Mucosa of rectum (tissue), 2 donors: ENCODE measurements around the gene TRMT10C.

Experiments used
- H3K27ac ChIP-seq, 2 donors: one replicate each; pipeline ENCODE4 v1.7.0; 2013; ENCODE audit warnings: inconsistent platforms in 2 of 2, low read depth in 2 of 2, low read length in 2 of 2
- H3K27me3 ChIP-seq, 2 donors: one replicate each; pipeline ENCODE4 v1.7.0; 2013; ENCODE audit warnings: low read length in 2 of 2; ENCODE audit not compliant: control insufficient read depth in 2 of 2, insufficient read depth in 2 of 2
- H3K36me3 ChIP-seq, 2 donors: one replicate each; pipeline ENCODE4 v1.7.0; 2013; ENCODE audit warnings: low read length in 2 of 2; ENCODE audit not compliant: control insufficient read depth in 2 of 2, insufficient read depth in 2 of 2
- H3K4me1 ChIP-seq, 2 donors: one replicate each; pipeline ENCODE4 v1.7.0; 2013; ENCODE audit warnings: low read length in 2 of 2, mild to moderate bottlenecking in 1 of 2; ENCODE audit not compliant: control insufficient read depth in 2 of 2, insufficient read depth in 2 of 2
- H3K4me3 ChIP-seq, 2 donors: one replicate each; pipeline ENCODE4 v1.7.0; 2013; ENCODE audit warnings: low read length in 2 of 2
- H3K9ac ChIP-seq, 2 donors: one replicate each; pipeline ENCODE4 v1.7.0; 2013; ENCODE audit warnings: low read length in 2 of 2, low read depth in 1 of 2, mild to moderate bottlenecking in 1 of 2
- H3K9me3 ChIP-seq, 2 donors: one replicate each; pipeline ENCODE4 v1.7.0; 2013; ENCODE audit warnings: low read length in 2 of 2; ENCODE audit not compliant: control insufficient read depth in 2 of 2
- donor health status: healthy.
- donor health status: Normal muscosa, but diverticular disease.

Gene TRMT10C

DNA sequence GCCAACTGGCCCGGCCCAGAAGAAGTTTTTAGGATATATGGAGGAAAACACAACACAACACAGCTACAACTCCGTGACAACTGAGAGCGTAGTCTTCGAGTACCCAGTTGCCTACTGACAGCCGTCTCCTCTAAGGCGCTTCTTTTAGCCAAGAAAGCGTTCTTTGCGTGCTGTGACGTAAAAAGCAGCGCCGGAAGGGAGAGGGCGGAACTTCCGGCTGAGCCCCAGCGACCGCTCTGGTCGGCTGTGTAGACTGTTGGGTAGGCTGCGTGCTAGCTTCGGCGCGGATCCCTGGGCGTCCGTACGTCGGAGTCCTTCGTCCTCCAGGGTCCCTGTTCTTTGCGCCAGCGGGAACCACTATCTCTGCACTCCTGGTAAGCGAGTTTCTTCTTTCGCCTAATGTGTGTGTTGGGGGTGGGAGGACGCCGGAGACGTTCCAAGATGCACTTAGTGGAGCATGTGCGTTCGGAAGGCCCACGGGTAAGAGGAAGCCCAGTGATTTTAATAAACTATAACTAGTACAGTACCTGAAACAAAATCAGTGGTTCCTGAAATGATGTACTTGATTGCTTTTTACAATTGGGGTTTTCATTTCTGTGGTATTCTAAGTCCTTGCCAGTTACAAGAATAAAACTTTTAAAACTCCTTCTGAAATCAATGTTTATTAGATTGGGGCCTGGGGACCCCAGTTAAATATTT lies at the start of gene TRMT10C:
TSS of gene TRMT10C (plus strand) at position 239 of the 699 bp plus-strand sequence. CDS start 2,914 bp downstream, outside the sequence.
- H3K27ac ChIP-seq, result peak within 1 kb of the TSS; percentile 79 to 82
- no peaks in the 10 kb centered on the region for H3K9me3 ChIP-seq
- H3K4me1 ChIP-seq, result peaks cover 7 to 8% of the 10 kb centered on the region in 2 donors
- H3K36me3 ChIP-seq, result peaks cover 12 to 13% of the 10 kb centered on the region in 2 donors
- peak within 1 kb of the TSS; percentile 84 to 85 for H3K9ac ChIP-seq
- H3K4me3 ChIP-seq, result peak within 1 kb of the TSS; percentile 88 to 98
- peaks cover 0 to 4% of the 10 kb centered on the region in 2 donors for H3K27me3 ChIP-seq

DNA sequence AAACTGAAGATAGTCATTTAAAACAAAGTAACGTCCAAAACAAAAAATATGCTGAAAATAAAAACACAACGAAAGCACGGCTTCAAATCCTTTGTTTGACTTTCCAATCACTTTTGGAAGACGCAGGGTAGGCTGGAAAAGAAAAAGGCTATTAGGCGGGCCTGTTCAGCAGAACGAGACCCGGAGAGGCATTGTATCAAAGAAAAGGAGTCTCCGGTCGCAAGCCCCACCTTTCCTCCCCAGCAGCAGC lies 49.3 kb upstream of the TRMT10C start:
- Histone ChIP-seq H3K4me1 (peaks cover 2 to 6% of the 10 kb centered on the region in 2 donors), H3K9me3 (no peaks in the 10 kb centered on the region), H3K27ac (peak overlapping the region; percentile 90 to 92), H3K36me3 (no peaks in the 10 kb centered on the region), H3K27me3 (peaks cover 0 to 3% of the 10 kb centered on the region in 2 donors), H3K9ac (peak overlapping the region; percentile 88 to 92), H3K4me3 (peak overlapping the region; percentile 87 to 93)

DNA sequence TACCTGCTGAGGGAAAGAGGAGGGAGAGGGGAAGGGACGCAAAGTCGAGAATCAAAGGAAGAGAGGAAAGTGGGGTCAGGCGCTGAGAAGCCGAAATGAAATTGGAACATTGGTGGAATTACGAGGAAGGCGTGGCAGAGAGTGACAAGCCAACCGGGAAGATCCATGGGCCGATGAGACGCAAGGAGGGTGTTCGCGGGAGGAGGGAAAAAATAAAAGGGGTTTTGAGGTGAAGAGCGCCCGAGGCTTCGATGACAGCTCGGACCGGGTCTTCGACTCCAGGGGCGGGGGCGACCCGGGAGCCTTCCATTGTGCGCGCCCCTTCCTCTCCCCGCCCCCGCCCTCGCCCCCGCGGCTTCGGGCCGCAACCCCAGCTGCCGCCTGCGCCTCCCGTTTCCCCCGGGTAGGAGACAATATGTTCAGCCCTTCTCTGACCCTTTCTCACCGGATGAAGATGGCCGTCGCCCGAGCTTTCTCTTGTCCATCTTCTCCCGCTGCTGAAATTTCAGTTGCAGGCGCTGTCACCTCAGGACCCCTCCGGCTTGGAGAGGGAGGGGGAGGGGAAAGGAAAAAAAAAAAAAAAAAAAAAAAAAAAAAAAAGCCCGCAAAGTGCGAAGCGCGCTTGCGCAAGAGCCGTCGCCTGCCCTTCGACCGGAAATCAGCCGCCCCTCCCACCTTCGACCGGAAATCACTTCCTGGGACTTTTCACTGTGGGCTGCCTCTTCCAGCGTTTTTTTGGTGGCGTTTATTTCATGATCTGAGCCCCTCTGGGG lies 48.8 kb upstream of the TRMT10C start, which contains the start of gene SENP7:
TSS of gene SENP7 (minus strand) at position 567 of the 773 bp plus-strand sequence. CDS start at position 485, 82 bp downstream.
- H3K27me3 ChIP-seq, result peaks cover 0 to 3% of the 10 kb centered on the region in 2 donors
- no peaks in the 10 kb centered on the region for H3K9me3 ChIP-seq
- H3K4me3 ChIP-seq, result peak within 1 kb of the TSS; percentile 87 to 93
- H3K9ac ChIP-seq, result peak within 1 kb of the TSS; percentile 88 to 92
- H3K27ac ChIP-seq, result peak within 1 kb of the TSS; percentile 90 to 92
- H3K4me1 ChIP-seq, result peaks cover 2 to 6% of the 10 kb centered on the region in 2 donors
- H3K36me3 ChIP-seq, result no peaks in the 10 kb centered on the region

DNA sequence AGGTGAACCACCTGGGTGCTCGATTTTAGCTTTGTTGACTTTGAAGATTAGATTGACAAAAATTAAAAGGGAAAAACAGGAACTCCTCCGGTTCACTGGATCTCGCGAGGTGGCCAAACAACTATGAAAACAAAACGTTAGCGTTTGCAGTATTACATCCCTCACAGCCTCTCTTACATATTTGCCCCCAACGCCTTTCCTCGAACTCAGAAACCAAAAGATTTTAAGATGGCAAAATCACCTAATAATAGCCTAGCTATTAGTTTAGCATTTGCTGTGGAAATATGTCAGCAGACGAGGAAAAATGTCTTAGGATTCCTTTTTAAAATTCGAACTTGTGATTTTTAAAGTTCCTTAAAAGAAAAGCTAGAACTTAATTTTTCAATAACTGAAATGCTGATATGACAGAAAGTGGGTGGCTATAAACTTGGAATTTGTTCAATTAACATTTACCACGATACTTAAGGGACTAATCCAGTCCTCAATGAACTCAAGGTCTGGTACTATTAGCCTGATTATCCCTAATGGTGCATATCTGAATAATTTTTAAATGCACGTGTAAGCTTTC lies 48.2 kb upstream of the TRMT10C start:
- Histone ChIP-seq H3K4me1 (peaks cover 2 to 6% of the 10 kb centered on the region in 2 donors), H3K27me3 (peaks cover 0 to 3% of the 10 kb centered on the region in 2 donors), H3K4me3 (peak overlapping the region; percentile 87 to 93), H3K27ac (peak overlapping the region; percentile 90 to 92), H3K36me3 (no peaks in the 10 kb centered on the region), H3K9me3 (no peaks in the 10 kb centered on the region), H3K9ac (peak overlapping the region; percentile 88 to 92)

DNA sequence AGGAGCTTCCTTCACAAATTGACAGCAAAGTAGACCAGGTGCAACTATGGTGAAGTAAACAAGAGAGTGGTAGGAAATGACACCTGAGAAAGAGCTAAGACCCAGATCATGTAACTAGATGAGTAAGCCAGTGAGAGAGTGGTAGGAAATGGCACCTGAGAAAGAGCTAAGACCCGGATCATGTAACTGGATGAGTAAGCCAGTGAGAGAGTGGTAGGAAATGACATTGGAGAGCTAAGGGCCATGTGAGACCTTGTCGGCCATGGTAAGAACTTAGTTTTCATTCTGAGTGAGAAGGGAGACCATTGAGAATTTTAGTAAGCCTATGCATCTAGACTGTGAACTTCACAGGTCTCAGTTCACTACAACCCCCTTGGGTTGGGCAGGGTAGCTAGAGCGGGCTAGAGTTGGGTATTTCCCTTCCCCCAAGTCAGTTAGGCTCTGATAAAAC lies 43.2 kb upstream of the TRMT10C start:
- Histone ChIP-seq H3K36me3 (no peaks in the 10 kb centered on the region), H3K9me3 (no peaks in the 10 kb centered on the region), H3K4me1 (peaks cover 0 to 4% of the 10 kb centered on the region in 2 donors), H3K9ac (no peak overlapping the region), H3K27me3 (peaks cover 0 to 3% of the 10 kb centered on the region in 2 donors), H3K27ac (peak overlapping the region in 1 of 2 donors; percentile 50), H3K4me3 (no peak overlapping the region)

DNA sequence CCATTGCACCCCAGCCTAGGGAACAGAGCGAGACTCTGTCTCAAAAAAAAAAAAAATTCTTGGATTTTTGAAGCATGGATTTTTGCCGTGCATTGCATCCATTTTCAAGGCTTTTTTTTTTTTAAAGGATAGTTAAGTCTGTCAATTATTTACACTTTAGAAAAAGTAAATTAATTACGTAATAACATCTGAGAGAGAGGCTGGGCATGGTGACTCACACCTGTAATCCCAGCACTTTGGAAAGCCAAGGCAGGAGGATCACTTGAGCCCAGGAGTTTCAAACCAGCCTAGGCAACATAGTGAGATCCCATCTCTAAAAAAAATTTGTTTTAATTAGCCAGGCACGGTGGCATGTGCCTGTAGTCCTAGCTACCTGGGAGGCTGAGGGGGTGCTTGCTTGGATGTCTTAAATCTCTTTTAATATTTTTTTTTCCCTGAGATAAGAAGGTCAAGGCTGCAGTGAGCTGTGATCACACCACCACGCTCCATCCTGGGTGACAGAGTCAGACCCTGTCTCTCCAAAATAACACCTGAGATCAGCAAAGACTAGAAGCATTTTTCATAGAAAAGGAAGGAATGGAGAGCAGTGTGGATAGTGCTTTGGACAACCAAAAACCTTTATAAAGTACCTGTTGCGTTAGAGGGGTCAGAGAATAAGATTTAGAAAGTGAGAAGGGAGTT lies 41.8 kb upstream of the TRMT10C start:
- no peaks in the 10 kb centered on the region for H3K9me3 ChIP-seq
- no peaks in the 10 kb centered on the region for H3K36me3 ChIP-seq
- no peak overlapping the region for H3K4me3 ChIP-seq
- no peaks in the 10 kb centered on the region for H3K4me1 ChIP-seq
- peaks cover 0 to 3% of the 10 kb centered on the region in 2 donors for H3K27me3 ChIP-seq
- H3K27ac ChIP-seq, result no peak overlapping the region
- no peak overlapping the region for H3K9ac ChIP-seq

DNA sequence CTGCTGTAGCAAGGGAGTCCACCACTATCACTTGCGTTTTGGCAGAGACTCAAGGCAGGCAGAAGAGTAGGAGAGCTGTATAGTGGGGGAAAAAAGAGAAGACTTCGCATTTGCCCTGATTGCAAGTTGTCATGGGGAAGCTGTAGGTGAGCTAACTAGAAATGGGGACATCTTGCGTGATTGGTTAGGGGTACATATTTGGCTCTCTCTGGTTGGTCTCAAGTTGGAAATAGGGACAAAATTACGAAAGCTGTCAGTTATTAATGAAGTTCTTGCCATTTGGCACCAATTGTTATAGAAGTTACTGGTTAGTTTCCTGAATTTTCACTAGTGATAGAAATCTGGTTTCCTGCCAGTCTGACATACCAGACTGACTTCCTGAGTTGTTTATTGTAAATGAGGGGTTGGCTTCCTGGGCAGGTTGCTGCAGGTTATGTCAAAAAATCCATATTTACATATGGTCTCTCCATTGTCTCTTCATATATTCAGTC lies 40.4 kb upstream of the TRMT10C start:
- H3K9me3 ChIP-seq, result no peaks in the 10 kb centered on the region
- H3K4me1 ChIP-seq, result no peaks in the 10 kb centered on the region
- H3K36me3 ChIP-seq, result no peaks in the 10 kb centered on the region
- H3K9ac ChIP-seq, result no peak overlapping the region
- H3K4me3 ChIP-seq, result no peak overlapping the region
- H3K27me3 ChIP-seq, result peaks cover 0 to 3% of the 10 kb centered on the region in 2 donors
- H3K27ac ChIP-seq, result no peak overlapping the region

DNA sequence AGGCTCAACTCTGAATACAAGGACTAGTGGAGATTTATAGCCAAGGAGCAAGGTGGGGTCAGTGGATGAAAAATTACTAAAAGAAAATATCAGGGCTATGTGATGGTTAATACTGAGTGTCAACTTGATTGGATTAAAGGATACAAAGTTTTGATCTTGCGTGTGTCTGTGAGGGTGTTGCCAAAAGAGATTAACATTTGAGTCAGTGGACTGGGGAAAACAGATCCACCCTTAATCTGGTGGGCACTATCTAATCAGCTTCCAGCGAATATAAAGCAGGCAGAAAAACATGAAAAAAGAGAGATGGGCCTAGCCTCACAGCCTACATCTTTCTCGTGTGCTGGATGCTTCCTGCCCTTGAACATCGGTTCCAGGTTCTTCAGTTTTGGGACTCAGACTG lies 34.2 kb upstream of the TRMT10C start:
- no peak overlapping the region for H3K9ac ChIP-seq
- no peaks in the 10 kb centered on the region for H3K4me1 ChIP-seq
- no peak overlapping the region for H3K4me3 ChIP-seq
- H3K9me3 ChIP-seq, result no peaks in the 10 kb centered on the region
- no peaks in the 10 kb centered on the region for H3K27me3 ChIP-seq
- H3K36me3 ChIP-seq, result no peaks in the 10 kb centered on the region
- no peak overlapping the region for H3K27ac ChIP-seq

DNA sequence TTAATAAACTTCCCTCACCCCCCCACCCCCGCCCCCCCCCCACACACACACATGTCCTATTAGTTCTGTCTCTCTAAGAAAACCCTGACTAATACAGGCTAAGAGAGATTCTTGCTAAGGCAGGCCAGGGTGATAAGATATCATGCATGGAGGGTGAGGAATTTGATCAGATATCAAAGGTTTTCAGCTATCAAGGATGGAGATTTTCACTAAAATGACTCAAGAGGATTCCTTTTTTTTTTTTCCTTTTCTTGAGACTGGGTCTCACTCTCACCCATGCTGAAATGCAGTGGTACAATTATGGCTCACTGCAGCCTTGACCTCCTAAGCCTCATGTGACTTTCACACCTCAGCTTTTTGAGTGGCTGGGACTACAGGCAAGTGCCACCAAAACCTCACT lies 33.8 kb upstream of the TRMT10C start:
- H3K27ac ChIP-seq, result no peak overlapping the region
- H3K4me1 ChIP-seq, result no peaks in the 10 kb centered on the region
- no peak overlapping the region for H3K9ac ChIP-seq
- H3K4me3 ChIP-seq, result no peak overlapping the region
- no peaks in the 10 kb centered on the region for H3K36me3 ChIP-seq
- no peaks in the 10 kb centered on the region for H3K27me3 ChIP-seq
- H3K9me3 ChIP-seq, result no peaks in the 10 kb centered on the region
